HepG2 (cell line): Measurements from ENCODE around the gene SNRNP200. TPM values are rescaled to one million over a fixed set of nuclear protein-coding genes. Genes with fewer than 3 reads are reported as not detected.

Source experiments
- BRD4 ChIP-seq: sonication (generic); formaldehyde crosslinking; IDR thresholded peaks from 2 replicates; pipeline ENCODE4 v1.4.0; 2020; ENCODE audit warnings: missing genetic modification reagents
- CBFB ChIP-seq: sonication (generic); formaldehyde crosslinking; IDR thresholded peaks from 2 replicates; pipeline ENCODE4 v1.4.0; 2020; ENCODE audit warnings: missing genetic modification reagents
- SIX4 ChIP-seq: sonication (generic); formaldehyde crosslinking; IDR thresholded peaks from 2 replicates; pipeline ENCODE4 v1.4.0; 2020; ENCODE audit warnings: missing genetic modification reagents
- SNAPC2 ChIP-seq: sonication (generic); formaldehyde crosslinking; IDR thresholded peaks from 2 replicates; pipeline ENCODE4 v1.8.1; 2022; ENCODE audit warnings: mild to moderate bottlenecking, missing genetic modification reagents
- SOX5 ChIP-seq: IDR thresholded peaks from 2 replicates; pipeline ENCODE4 v1.6.1; 2016; ENCODE audit warnings: borderline replicate concordance
- ZIK1 ChIP-seq: sonication (generic); formaldehyde crosslinking; IDR thresholded peaks from 2 replicates; pipeline ENCODE4 v1.5.0; 2020; ENCODE audit warnings: mild to moderate bottlenecking, low read depth, missing genetic modification reagents, borderline replicate concordance
- ZNF180 ChIP-seq: sonication (generic); formaldehyde crosslinking; IDR thresholded peaks from 2 replicates; pipeline ENCODE4 v1.4.0; 2020; ENCODE audit warnings: low read depth, missing genetic modification reagents, borderline replicate concordance
- ZNF234 ChIP-seq: sonication (generic); formaldehyde crosslinking; conservative IDR thresholded peaks from 2 replicates; pipeline ENCODE4 v1.5.1; 2020; ENCODE audit warnings: mild to moderate bottlenecking, missing genetic modification reagents
- ZNF431 ChIP-seq: sonication (generic); formaldehyde crosslinking; IDR thresholded peaks from 2 replicates; pipeline ENCODE4 v1.9.0; 2022; ENCODE audit warnings: missing genetic modification reagents, low read depth, mild to moderate bottlenecking, borderline replicate concordance
- ZNF777 ChIP-seq: sonication (generic); formaldehyde crosslinking; IDR thresholded peaks from 2 replicates; pipeline ENCODE4 v1.4.0; 2020; ENCODE audit warnings: missing genetic modification reagents
- ZNF792 ChIP-seq: IDR thresholded peaks from 2 replicates; pipeline ENCODE4 v1.6.1; 2016
- polyA plus RNA-seq, 8 experiments: library from polyadenylated mRNA; depleted of rRNA in 3 of 8; stranded (reverse) in 7 of 8; unstranded in 1 of 8; fragments of >200 nt; fragmentation: Illumina TruSeq in 4 of 8; extraction: Trizol in 4 of 8; gene quantifications; 2 replicates each; pipeline versions ENCODE4 v1.2.1 to v1.2.3, GENCODE V29; 2011 to 2016; ENCODE audit warnings: low read depth in 4 of 8, missing spikeins in 1 of 8, mixed read lengths in 1 of 8; ENCODE audit not compliant: insufficient read depth in 1 of 8
- total RNA-seq, 5 experiments: library from RNA; depleted of rRNA; stranded (reverse); fragments of >200 nt; fragmentation: Illumina TruSeq; extraction: Trizol; gene quantifications; 2 replicates each; pipeline ENCODE4 v1.2.3, GENCODE V29; 2016; ENCODE audit warnings: low read depth in 1 of 5
- TF ChIP-seq, protein P1 (sequence below): IDR thresholded peaks from 2 replicates; pipeline ENCODE4 v1.6.1; 2012; ENCODE audit warnings: low read depth, low read length, improper control_type of control experiment
- TF ChIP-seq, protein P2 (sequence below): IDR thresholded peaks from 2 replicates; pipeline ENCODE4 v1.6.1; 2016; ENCODE audit warnings: missing compliant biosample characterization, missing genetic modification reagents, borderline replicate concordance
- TF ChIP-seq, protein P3 (sequence below): sonication (generic); formaldehyde crosslinking; IDR thresholded peaks from 2 replicates; pipeline ENCODE4 v1.8.1; 2022; ENCODE audit warnings: low read depth, mild to moderate bottlenecking, missing genetic modification reagents
- TF ChIP-seq, protein P4 (sequence below): sonication (generic); formaldehyde crosslinking; IDR thresholded peaks from 2 replicates; pipeline ENCODE4 v1.9.0; 2021; ENCODE audit warnings: missing genetic modification reagents, borderline replicate concordance
- TF ChIP-seq, protein P5 (sequence below): sonication (generic); formaldehyde crosslinking; IDR thresholded peaks from 2 replicates; pipeline ENCODE4 v1.5.1; 2020; ENCODE audit warnings: mild to moderate bottlenecking, missing genetic modification reagents, borderline replicate concordance
- TF ChIP-seq, protein P6 (sequence below): sonication (generic); formaldehyde crosslinking; IDR thresholded peaks from 2 replicates; pipeline ENCODE4 v1.4.0; 2020; ENCODE audit warnings: low read depth, mild to moderate bottlenecking, missing genetic modification reagents

Gene SNRNP200
- total and polyA plus RNA-seq, 2 of the 13 experiments (the other 11 are each of a cell fraction or from before 2014, with no cell fraction given), result 99.0 to 232 TPM

DNA sequence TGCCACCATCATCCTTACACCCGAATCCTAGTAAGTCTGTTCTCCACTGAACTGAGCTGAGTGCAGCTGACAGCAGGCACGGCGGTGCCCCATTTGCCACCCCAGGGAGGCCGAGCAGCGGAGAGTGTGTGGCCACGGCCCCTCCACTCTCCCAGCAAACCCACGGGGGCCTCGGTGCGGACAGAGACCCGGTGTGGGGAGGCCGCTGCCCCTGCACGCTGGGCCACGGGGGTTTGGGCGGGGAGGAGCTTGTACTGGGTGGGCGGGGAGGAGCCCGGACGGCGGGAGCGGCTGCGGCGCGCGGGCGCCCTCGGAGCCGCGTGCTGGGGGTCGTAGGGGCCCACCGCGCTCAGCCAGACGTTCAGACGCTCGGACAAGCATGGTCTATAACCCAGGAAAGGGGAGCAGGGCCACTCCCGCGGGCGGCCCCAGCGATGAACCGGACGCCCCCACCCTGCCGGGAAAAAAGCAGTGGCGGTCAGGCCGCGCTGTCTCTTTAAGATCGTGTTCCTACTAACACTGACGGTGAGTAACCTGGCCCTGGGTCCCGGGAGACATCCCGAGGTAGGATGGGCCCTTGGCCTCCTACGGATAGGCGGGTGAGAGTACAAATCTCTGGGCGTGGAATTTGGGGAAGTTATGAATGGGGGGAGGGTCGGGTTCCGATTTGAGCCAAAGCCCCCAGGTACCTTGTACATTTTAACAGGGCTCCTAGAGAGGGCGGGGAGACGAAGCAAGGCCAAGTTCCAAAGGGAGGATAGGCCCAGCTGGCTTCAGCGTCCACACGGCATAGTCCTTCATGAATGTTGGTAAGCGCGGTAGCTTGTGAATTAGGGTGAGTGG is 19.9 kb upstream of the SNRNP200 start, which contains the start of gene ITPRIPL1 (continued):
- TF ChIP-seq, protein P1, sequence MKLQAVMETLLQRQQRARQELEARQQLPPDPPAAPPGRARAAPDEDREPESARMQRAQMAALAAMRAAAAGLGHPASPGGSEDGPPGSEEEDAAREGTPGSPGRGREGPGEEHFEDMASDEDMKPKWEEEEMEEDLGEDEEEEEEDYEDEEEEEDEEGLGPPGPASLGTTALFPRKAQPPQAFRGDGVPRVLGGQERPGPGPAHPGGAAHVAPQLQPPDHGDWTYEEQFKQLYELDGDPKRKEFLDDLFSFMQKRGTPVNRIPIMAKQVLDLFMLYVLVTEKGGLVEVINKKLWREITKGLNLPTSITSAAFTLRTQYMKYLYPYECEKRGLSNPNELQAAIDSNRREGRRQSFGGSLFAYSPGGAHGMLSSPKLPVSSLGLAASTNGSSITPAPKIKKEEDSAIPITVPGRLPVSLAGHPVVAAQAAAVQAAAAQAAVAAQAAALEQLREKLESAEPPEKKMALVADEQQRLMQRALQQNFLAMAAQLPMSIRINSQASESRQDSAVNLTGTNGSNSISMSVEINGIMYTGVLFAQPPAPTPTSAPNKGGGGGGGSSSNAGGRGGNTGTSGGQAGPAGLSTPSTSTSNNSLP, result no peak
- TF ChIP-seq, protein P2, sequence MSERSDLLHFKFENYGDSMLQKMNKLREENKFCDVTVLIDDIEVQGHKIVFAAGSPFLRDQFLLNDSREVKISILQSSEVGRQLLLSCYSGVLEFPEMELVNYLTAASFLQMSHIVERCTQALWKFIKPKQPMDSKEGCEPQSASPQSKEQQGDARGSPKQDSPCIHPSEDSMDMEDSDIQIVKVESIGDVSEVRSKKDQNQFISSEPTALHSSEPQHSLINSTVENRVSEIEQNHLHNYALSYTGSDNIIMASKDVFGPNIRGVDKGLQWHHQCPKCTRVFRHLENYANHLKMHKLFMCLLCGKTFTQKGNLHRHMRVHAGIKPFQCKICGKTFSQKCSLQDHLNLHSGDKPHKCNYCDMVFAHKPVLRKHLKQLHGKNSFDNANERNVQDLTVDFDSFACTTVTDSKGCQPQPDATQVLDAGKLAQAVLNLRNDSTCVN (CRISPR knock-in tag), result no peak
- TF ChIP-seq SOX5 (CRISPR knock-in tag) (no peak), ZNF431 (CRISPR knock-in tag) (peak; percentile 54; the same call in 1 of the 2 replicates), ZNF180 (CRISPR knock-in tag) (no peak), ZNF234 (CRISPR knock-in tag) (no peak), SIX4 (no peak), SNAPC2 (CRISPR knock-in tag) (peak; percentile 78; the same call in 1 of the 2 replicates), ZIK1 (CRISPR knock-in tag) (no peak), ZNF777 (peak; percentile 98), CBFB (peak; percentile 29; the same call in 1 of the 2 replicates), ZNF792 (0 out of 2 replicates have a peak, but pooled peaks have one; percentile 42), BRD4 (CRISPR knock-in tag) (peak; percentile 9)
- TF ChIP-seq, protein P3, sequence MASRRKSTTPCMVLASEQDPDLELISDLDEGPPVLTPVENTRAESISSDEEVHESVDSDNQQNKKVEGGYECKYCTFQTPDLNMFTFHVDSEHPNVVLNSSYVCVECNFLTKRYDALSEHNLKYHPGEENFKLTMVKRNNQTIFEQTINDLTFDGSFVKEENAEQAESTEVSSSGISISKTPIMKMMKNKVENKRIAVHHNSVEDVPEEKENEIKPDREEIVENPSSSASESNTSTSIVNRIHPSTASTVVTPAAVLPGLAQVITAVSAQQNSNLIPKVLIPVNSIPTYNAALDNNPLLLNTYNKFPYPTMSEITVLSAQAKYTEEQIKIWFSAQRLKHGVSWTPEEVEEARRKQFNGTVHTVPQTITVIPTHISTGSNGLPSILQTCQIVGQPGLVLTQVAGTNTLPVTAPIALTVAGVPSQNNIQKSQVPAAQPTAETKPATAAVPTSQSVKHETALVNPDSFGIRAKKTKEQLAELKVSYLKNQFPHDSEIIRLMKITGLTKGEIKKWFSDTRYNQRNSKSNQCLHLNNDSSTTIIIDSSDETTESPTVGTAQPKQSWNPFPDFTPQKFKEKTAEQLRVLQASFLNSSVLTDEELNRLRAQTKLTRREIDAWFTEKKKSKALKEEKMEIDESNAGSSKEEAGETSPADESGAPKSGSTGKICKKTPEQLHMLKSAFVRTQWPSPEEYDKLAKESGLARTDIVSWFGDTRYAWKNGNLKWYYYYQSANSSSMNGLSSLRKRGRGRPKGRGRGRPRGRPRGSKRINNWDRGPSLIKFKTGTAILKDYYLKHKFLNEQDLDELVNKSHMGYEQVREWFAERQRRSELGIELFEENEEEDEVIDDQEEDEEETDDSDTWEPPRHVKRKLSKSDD, result peak; percentile 45; the same call in 1 of the 2 replicates
- TF ChIP-seq, protein P4, sequence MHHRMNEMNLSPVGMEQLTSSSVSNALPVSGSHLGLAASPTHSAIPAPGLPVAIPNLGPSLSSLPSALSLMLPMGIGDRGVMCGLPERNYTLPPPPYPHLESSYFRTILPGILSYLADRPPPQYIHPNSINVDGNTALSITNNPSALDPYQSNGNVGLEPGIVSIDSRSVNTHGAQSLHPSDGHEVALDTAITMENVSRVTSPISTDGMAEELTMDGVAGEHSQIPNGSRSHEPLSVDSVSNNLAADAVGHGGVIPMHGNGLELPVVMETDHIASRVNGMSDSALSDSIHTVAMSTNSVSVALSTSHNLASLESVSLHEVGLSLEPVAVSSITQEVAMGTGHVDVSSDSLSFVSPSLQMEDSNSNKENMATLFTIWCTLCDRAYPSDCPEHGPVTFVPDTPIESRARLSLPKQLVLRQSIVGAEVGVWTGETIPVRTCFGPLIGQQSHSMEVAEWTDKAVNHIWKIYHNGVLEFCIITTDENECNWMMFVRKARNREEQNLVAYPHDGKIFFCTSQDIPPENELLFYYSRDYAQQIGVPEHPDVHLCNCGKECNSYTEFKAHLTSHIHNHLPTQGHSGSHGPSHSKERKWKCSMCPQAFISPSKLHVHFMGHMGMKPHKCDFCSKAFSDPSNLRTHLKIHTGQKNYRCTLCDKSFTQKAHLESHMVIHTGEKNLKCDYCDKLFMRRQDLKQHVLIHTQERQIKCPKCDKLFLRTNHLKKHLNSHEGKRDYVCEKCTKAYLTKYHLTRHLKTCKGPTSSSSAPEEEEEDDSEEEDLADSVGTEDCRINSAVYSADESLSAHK, result no peak
- TF ChIP-seq, protein P5, sequence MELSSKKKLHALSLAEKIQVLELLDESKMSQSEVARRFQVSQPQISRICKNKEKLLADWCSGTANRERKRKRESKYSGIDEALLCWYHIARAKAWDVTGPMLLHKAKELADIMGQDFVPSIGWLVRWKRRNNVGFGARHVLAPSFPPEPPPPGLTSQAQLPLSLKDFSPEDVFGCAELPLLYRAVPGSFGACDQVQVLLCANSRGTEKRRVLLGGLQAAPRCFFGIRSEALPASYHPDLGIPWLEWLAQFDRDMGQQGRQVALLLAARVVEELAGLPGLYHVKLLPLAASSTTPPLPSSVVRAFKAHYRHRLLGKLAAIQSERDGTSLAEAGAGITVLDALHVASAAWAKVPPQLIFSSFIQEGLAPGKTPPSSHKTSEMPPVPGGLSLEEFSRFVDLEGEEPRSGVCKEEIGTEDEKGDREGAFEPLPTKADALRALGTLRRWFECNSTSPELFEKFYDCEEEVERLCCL, result no peak
- TF ChIP-seq, protein P6, sequence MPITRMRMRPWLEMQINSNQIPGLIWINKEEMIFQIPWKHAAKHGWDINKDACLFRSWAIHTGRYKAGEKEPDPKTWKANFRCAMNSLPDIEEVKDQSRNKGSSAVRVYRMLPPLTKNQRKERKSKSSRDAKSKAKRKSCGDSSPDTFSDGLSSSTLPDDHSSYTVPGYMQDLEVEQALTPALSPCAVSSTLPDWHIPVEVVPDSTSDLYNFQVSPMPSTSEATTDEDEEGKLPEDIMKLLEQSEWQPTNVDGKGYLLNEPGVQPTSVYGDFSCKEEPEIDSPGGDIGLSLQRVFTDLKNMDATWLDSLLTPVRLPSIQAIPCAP (CRISPR knock-in tag), result no peak
